Panc1 (cell line): Measurements from ENCODE around the gene EHMT2. TPM values are rescaled to one million over a fixed set of nuclear protein-coding genes. Genes with fewer than 3 reads are reported as not detected.

Experiments used
- ATAC-seq: fragments of 200-7000 bp; cut with Tn5 transposase; 2 replicates; pipeline ENCODE4 v1.9.1; 2020; ENCODE audit warnings: mild to moderate bottlenecking, moderate library complexity
- BruUV-seq: library from RNA; stranded (reverse); fragments of 400-500 nt; replicated peaks from 2 replicates; lab custom pipeline; 2021; lab: Mats Ljungman, UMichigan
- CTCF ChIA-PET: fragments of 300-600 bp; sonication (Branson Sonifier 250); formaldehyde crosslinking; loops from one replicate; lab custom pipeline; 2022; ENCODE audit warnings: antibody characterized with exemption; lab: Charles Lee
- POLR2A ChIA-PET: fragments of 300-600 bp; sonication (Branson Sonifier 250); formaldehyde crosslinking; loops from one replicate; lab custom pipeline; 2022; ENCODE audit warnings: antibody characterized with exemption; lab: Charles Lee
- DNase-seq: peaks from one replicate; pipeline ENCODE4 v3.0.0-alpha.2; 2010; ENCODE audit warnings: low read depth, low spot score
- H3K27ac ChIP-seq: 2 replicates; pipeline ENCODE4 v1.5.1; 2011; ENCODE audit warnings: mild to moderate bottlenecking, low read length, inconsistent platforms
- H3K27me3 ChIP-seq: fragments of 200-500 bp; sonication (Bioruptor generic); 2 replicates; pipeline ENCODE4 v1.6.0; 2014; ENCODE audit warnings: low read length, inconsistent platforms; ENCODE audit not compliant: control insufficient read depth, insufficient read depth
- H3K36me3 ChIP-seq: fragments of 200-500 bp; sonication (Bioruptor generic); 2 replicates; pipeline ENCODE4 v1.5.1; 2014; ENCODE audit warnings: inconsistent platforms, mild to moderate bottlenecking, low read length, moderate library complexity; ENCODE audit not compliant: control insufficient read depth, insufficient read depth
- H3K4me1 ChIP-seq: 2 replicates; pipeline ENCODE4 v1.5.1; 2011; ENCODE audit warnings: inconsistent platforms, mild to moderate bottlenecking, low read length, moderate library complexity; ENCODE audit not compliant: control insufficient read depth, insufficient read depth
- H3K4me3 ChIP-seq, 2 experiments: 2 replicates each; pipeline ENCODE4 v1.5.1; 2011 to 2012; ENCODE audit warnings: low read depth in 2 of 2, low read length in 2 of 2, mild to moderate bottlenecking in 2 of 2, inconsistent platforms in 1 of 2, moderate library complexity in 1 of 2
- H3K9me3 ChIP-seq: fragments of 200-500 bp; sonication (Bioruptor generic); 2 replicates; pipeline ENCODE4 v1.5.1; 2014; ENCODE audit warnings: low read depth, mild to moderate bottlenecking, inconsistent platforms, low read length, moderate library complexity; ENCODE audit not compliant: control insufficient read depth, insufficient read depth
- CTCF ChIP-seq: fragments of 450-650 bp; IDR thresholded peaks from 2 replicates; pipeline ENCODE4 v1.5.1; 2017; ENCODE audit warnings: mild to moderate bottlenecking
- POLR2AphosphoS5 ChIP-seq: IDR thresholded peaks from 2 replicates; pipeline ENCODE4 v1.6.1; 2012; ENCODE audit warnings: mild to moderate bottlenecking, low read depth, low read length, moderate library complexity
- SIN3A ChIP-seq: IDR thresholded peaks from 2 replicates; pipeline ENCODE4 v1.6.1; 2012; ENCODE audit warnings: low read depth, mild to moderate bottlenecking, low read length, moderate library complexity, borderline replicate concordance; ENCODE audit not compliant: insufficient read depth
- TCF7L2 ChIP-seq: IDR thresholded peaks from 2 replicates; pipeline ENCODE4 v1.6.1; 2011; ENCODE audit warnings: mild to moderate bottlenecking, low read depth, low read length, inconsistent platforms
- in situ Hi-C: cut with HindIII; loops from 2 replicates; pipeline ENCODE4 v1.10.0; 2016; ENCODE audit warnings: low sequenced_read_pairs, low pct_unique_long_range_greater_than_20kb
- intact Hi-C: fragments of 100-400 bp; cut with micrococcal nuclease; formaldehyde crosslinking; loops from one replicate; pipeline ENCODE4 v1.10.0; 2022; ENCODE audit not compliant: unreplicated experiment
- total RNA-seq: library from RNA; stranded (reverse); gene quantifications from one replicate; pipeline ENCODE4 v1.2.1, GENCODE V29; 2021; ENCODE audit not compliant: unreplicated experiment
- TF ChIP-seq, protein P1 (sequence below), 2 experiments: IDR thresholded peaks; 2 replicates each; pipeline ENCODE4 v1.6.1; 2011 to 2012; ENCODE audit warnings: low read depth in 2 of 2, control low read depth in 1 of 2, low read length in 1 of 2, mild to moderate bottlenecking in 1 of 2, moderate library complexity in 1 of 2; ENCODE audit not compliant: insufficient read depth in 1 of 2

The EHMT2 gene
- total RNA-seq, 1 experiment from 2014 or later: 60.4 TPM

GRCh38 chr6:31899882-31900722 is 2.6 kb upstream of the EHMT2 start:
- in situ Hi-C loops: no loop called here
- CTCF ChIA-PET: no interaction called here
- Histone ChIP-seq H3K4me3 (no peak overlapping the region), H3K27ac (no peak overlapping the region; the same call in 1 of the 2 replicates), H3K4me1 (peaks cover 23% of the 10 kb centered on the region), H3K27me3 (no peaks in the 10 kb centered on the region), H3K9me3 (no peaks in the 10 kb centered on the region), H3K36me3 (no peaks in the 10 kb centered on the region; the same call in 1 of the 2 replicates)
- TF ChIP-seq POLR2AphosphoS5 (no peak), SIN3A (no peak), TCF7L2 (no peak), CTCF (no peak)
- TF ChIP-seq, protein P1, sequence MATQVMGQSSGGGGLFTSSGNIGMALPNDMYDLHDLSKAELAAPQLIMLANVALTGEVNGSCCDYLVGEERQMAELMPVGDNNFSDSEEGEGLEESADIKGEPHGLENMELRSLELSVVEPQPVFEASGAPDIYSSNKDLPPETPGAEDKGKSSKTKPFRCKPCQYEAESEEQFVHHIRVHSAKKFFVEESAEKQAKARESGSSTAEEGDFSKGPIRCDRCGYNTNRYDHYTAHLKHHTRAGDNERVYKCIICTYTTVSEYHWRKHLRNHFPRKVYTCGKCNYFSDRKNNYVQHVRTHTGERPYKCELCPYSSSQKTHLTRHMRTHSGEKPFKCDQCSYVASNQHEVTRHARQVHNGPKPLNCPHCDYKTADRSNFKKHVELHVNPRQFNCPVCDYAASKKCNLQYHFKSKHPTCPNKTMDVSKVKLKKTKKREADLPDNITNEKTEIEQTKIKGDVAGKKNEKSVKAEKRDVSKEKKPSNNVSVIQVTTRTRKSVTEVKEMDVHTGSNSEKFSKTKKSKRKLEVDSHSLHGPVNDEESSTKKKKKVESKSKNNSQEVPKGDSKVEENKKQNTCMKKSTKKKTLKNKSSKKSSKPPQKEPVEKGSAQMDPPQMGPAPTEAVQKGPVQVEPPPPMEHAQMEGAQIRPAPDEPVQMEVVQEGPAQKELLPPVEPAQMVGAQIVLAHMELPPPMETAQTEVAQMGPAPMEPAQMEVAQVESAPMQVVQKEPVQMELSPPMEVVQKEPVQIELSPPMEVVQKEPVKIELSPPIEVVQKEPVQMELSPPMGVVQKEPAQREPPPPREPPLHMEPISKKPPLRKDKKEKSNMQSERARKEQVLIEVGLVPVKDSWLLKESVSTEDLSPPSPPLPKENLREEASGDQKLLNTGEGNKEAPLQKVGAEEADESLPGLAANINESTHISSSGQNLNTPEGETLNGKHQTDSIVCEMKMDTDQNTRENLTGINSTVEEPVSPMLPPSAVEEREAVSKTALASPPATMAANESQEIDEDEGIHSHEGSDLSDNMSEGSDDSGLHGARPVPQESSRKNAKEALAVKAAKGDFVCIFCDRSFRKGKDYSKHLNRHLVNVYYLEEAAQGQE (IDR thresholded peaks at IDR 0.05; ENCODE audit: insufficient read depth in 1 of 2, low read depth in 2 of 2, low read length in 1 of 2): no peak
- intact Hi-C loops: no loop called here
- BruUV-seq: no TSS peak
- no peak for ATAC-seq
- POLR2A ChIA-PET: no interaction called here
- DNase-seq: no peak

DNA sequence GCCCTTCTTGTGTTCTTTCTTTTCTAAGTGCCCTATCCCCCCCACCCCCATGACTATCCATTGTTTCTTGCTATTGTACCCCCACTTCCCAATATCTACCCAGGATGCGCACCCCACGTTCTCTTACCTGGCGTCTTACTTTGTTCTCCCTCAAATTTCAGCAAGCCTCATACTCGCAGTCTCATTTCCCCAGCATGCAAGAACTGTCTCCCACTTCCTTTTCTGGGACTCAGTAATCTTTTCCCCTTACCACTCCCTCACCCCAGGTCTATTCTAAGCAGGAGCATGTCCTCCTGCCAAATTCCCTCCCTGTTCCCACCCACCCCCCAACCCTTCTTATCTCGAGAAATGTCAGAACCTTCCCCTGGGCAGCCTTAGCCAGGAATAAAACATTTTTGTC is 1.7 kb upstream of the EHMT2 start:
- ATAC-seq (no peak), DNase-seq (no peak)
- intact Hi-C loops: no loop called here
- ChIA-PET CTCF (interaction anchor here (0.6 kb wide), 1 partner anchor 20 kb away, joined by 9 read pairs; no protein-coding TSS in a partner anchor), POLR2A (interaction anchor here (0.7 kb wide), 1 partner anchor 70 kb away, joined by 7 read pairs; no protein-coding TSS in a partner anchor)
- Histone ChIP-seq H3K4me1 (peaks cover 23% of the 10 kb centered on the region), H3K9me3 (no peaks in the 10 kb centered on the region), H3K4me3 (no peak overlapping the region), H3K27ac (peak overlapping the region; percentile 91; the same call in 1 of the 2 replicates), H3K27me3 (no peaks in the 10 kb centered on the region), H3K36me3 (no peaks in the 10 kb centered on the region; the same call in 1 of the 2 replicates)
- in situ Hi-C loops: no loop called here
- TF ChIP-seq, protein P1 (IDR thresholded peaks at IDR 0.05; ENCODE audit: insufficient read depth in 1 of 2, low read depth in 2 of 2, low read length in 1 of 2): no peak
- TF ChIP-seq POLR2AphosphoS5: no peak
- TF ChIP-seq TCF7L2: no peak
- no peak for TF ChIP-seq SIN3A
- no TSS peak for BruUV-seq
